HepG2 (cell line): Measurements from ENCODE around the gene TMEM97. TPM values are rescaled to one million over a fixed set of nuclear protein-coding genes. Genes with fewer than 3 reads are reported as not detected.
A peak's percentile ranks its signal among the peaks of the same experiment; 100 is the strongest.

Source experiments
- ATAC-seq: fragments of 200-7000 bp; cut with Tn5 transposase; 3 replicates; pipeline ENCODE4 v1.9.1; 2020; ENCODE audit warnings: mild to moderate bottlenecking, moderate library complexity
- BruUV-seq: library from RNA; stranded (reverse); fragments of 400-500 nt; replicated peaks from 2 replicates; lab custom pipeline; 2021; lab: Mats Ljungman, UMichigan
- CTCF ChIA-PET: fragments of 300-600 bp; formaldehyde crosslinking; extraction: SDS; loops from one replicate; lab custom pipeline; 2021; ENCODE audit warnings: low total read pairs, inconsistent platforms, low intra/inter-chr PET ratio; lab: Yijun Ruan, JAX
- POLR2A ChIA-PET: fragments of 350-600 bp; sonication (Branson Sonifier 250); formaldehyde crosslinking; loops from one replicate; lab custom pipeline; 2020; ENCODE audit warnings: antibody characterized with exemption, inconsistent platforms; lab: Yijun Ruan, JAX
- DNase-seq: peaks from one replicate; pipeline ENCODE4 v3.0.0-alpha.2; 2015; ENCODE audit warnings: low spot score
- FAIRE-seq: peaks from 3 replicates; lab custom pipeline; 2011; peaks lifted over from hg19 to GRCh38; lab: Jason Lieb, UNC
- H2AFZ ChIP-seq: one replicate; pipeline ENCODE4 v1.6.1; 2011; ENCODE audit warnings: low read length, inconsistent platforms
- H3K27ac ChIP-seq: fragments of 300-600 bp; 3 replicates; pipeline ENCODE4 v1.8.0; 2011; ENCODE audit warnings: mixed run types, mild to moderate bottlenecking, mixed read lengths, low read length, inconsistent platforms; ENCODE audit not compliant: insufficient read depth; ENCODE audit errors: extremely low read length
- H3K27me3 ChIP-seq, 2 experiments: fragments of 200-600 bp in 1 of 2; 2 replicates in 1 of 2; 3 replicates in 1 of 2; pipeline versions ENCODE4 v1.6.0 to v1.8.0; 2011; ENCODE audit warnings: low read length in 2 of 2, mild to moderate bottlenecking in 2 of 2, moderate library complexity in 2 of 2, inconsistent platforms in 1 of 2; ENCODE audit not compliant: insufficient read depth in 2 of 2, control insufficient read depth in 1 of 2
- H3K36me3 ChIP-seq, 2 experiments: fragments of 200-600 bp in 1 of 2; replicated peaks in 1 of 2; 2 replicates in 1 of 2; 3 replicates in 1 of 2; pipeline versions ENCODE4 v1.5.1 to v1.8.0; 2011; ENCODE audit warnings: low read length in 2 of 2, inconsistent platforms in 1 of 2; ENCODE audit not compliant: insufficient read depth in 2 of 2, control insufficient read depth in 1 of 2
- H3K4me1 ChIP-seq: 2 replicates; pipeline ENCODE4 v1.5.1; 2012; ENCODE audit warnings: low read length, inconsistent platforms; ENCODE audit not compliant: insufficient read depth
- H3K4me2 ChIP-seq: 2 replicates; pipeline ENCODE4 v1.6.0; 2011; ENCODE audit warnings: low read depth, low read length, inconsistent platforms
- H3K4me3 ChIP-seq, 3 experiments: fragments of 200-600 bp in 1 of 3; sonication (generic), shearing (Covaris generic) in 1 of 3; replicated peaks in 1 of 3; 2 replicates each; pipeline ENCODE4 v1.5.1; 2011 to 2016; ENCODE audit warnings: low read length in 3 of 3, inconsistent platforms in 2 of 3, low read depth in 2 of 3, mild to moderate bottlenecking in 2 of 3, control low read depth in 1 of 3, mixed read lengths in 1 of 3; ENCODE audit not compliant: insufficient read depth in 1 of 3
- H3K79me2 ChIP-seq: one replicate; pipeline ENCODE4 v1.6.1; 2011; ENCODE audit warnings: low read length, inconsistent platforms; ENCODE audit not compliant: insufficient read depth
- H3K9ac ChIP-seq: 2 replicates; pipeline ENCODE4 v1.6.0; 2011; ENCODE audit warnings: mild to moderate bottlenecking, low read depth, low read length, inconsistent platforms; ENCODE audit not compliant: insufficient read depth
- H3K9me3 ChIP-seq: 2 replicates; pipeline ENCODE4 v1.5.1; 2012; ENCODE audit warnings: mild to moderate bottlenecking, low read length
- H4K20me1 ChIP-seq: 2 replicates; pipeline ENCODE4 v1.6.0; 2011; ENCODE audit warnings: inconsistent platforms, mild to moderate bottlenecking, low read length, moderate library complexity; ENCODE audit not compliant: insufficient read depth
- MED1 ChIP-seq: sonication (generic); formaldehyde crosslinking; IDR thresholded peaks from 2 replicates; pipeline ENCODE4 v1.4.0; 2020; ENCODE audit warnings: missing genetic modification reagents
- POLR2G ChIP-seq: fragments of 200-400 bp; formaldehyde crosslinking; IDR thresholded peaks from 2 replicates; pipeline ENCODE4 v1.6.1; 2018; ENCODE audit warnings: mild to moderate bottlenecking, low read depth, low read length, moderate library complexity
- ZNF12 ChIP-seq: sonication (generic); formaldehyde crosslinking; IDR thresholded peaks from 2 replicates; pipeline ENCODE4 v1.5.0; 2020; ENCODE audit warnings: missing genetic modification reagents
- ZSCAN21 ChIP-seq: sonication (generic); formaldehyde crosslinking; IDR thresholded peaks from 2 replicates; pipeline ENCODE4 v1.8.0; 2022; ENCODE audit warnings: mild to moderate bottlenecking, missing genetic modification reagents, moderate library complexity, borderline replicate concordance
- WGBS: methylation state at CpG from one replicate; pipeline ENCODE4 v1.1.6; 2017; ENCODE audit warnings: low lambda C conversion rate; 5-methylcytosine and 5-hydroxymethylcytosine counted together
- in situ Hi-C: cut with HindIII; loops from 2 replicates; pipeline ENCODE4 v1.10.0; 2017; ENCODE audit warnings: low pct_unique_long_range_greater_than_20kb; ENCODE audit not compliant: extremely low pct_ligation_motif_present
- intact Hi-C: fragments of 100-400 bp; cut with micrococcal nuclease; formaldehyde crosslinking; loops from one replicate; pipeline ENCODE4 v1.10.0; 2022; ENCODE audit not compliant: unreplicated experiment
- polyA plus RNA-seq, 8 experiments: library from polyadenylated mRNA; depleted of rRNA in 3 of 8; stranded (reverse) in 7 of 8; unstranded in 1 of 8; fragments of >200 nt; fragmentation: Illumina TruSeq in 4 of 8; extraction: Trizol in 4 of 8; gene quantifications; 2 replicates each; pipeline versions ENCODE4 v1.2.1 to v1.2.3, GENCODE V29; 2011 to 2016; ENCODE audit warnings: low read depth in 4 of 8, missing spikeins in 1 of 8, mixed read lengths in 1 of 8; ENCODE audit not compliant: insufficient read depth in 1 of 8
- total RNA-seq, 5 experiments: library from RNA; depleted of rRNA; stranded (reverse); fragments of >200 nt; fragmentation: Illumina TruSeq; extraction: Trizol; gene quantifications; 2 replicates each; pipeline ENCODE4 v1.2.3, GENCODE V29; 2016; ENCODE audit warnings: low read depth in 1 of 5
- TF ChIP-seq, protein P1 (sequence below): conservative IDR thresholded peaks from 2 replicates; pipeline ENCODE4 v1.6.1; 2018; ENCODE audit warnings: missing genetic modification reagents

TMEM97 gene
- total and polyA plus RNA-seq, 2 of the 13 experiments (the other 11 are each of a cell fraction or from before 2014, with no cell fraction given) = 69.6 to 137 TPM

DNA sequence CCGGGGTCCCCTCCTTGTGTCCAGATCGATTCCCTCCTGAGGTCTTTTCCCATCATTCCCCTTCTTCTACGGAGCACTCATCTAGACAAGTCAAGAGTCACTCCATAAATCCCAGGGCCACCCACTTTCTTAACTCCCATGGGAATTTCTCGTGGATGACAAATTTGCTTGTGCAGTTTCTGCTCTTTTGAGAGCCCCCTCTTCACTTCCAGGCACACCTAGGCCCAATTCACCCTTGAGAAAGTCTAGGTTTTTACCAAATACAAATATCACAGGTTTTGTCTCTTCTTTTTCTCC is 38.8 kb downstream of the TMEM97 start (continued):
- TF ChIP-seq, protein P1, sequence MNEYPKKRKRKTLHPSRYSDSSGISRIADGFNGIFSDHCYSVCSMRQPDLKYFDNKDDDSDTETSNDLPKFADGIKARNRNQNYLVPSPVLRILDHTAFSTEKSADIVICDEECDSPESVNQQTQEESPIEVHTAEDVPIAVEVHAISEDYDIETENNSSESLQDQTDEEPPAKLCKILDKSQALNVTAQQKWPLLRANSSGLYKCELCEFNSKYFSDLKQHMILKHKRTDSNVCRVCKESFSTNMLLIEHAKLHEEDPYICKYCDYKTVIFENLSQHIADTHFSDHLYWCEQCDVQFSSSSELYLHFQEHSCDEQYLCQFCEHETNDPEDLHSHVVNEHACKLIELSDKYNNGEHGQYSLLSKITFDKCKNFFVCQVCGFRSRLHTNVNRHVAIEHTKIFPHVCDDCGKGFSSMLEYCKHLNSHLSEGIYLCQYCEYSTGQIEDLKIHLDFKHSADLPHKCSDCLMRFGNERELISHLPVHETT = no peak
- no peak for TF ChIP-seq ZNF12
- no peak for TF ChIP-seq MED1 (CRISPR knock-in tag)
- TF ChIP-seq, all 625 proteins: peak for 4

GRCh38 chr17:28363186-28363585 is 44.2 kb downstream of the TMEM97 start:
- TF ChIP-seq POLR2G = 0 out of 2 replicates have a peak, but pooled peaks have one; percentile 12
- TF ChIP-seq ZSCAN21 (CRISPR knock-in tag) = no peak
- H2AFZ ChIP-seq = no peak overlapping the region
- H3K9me3 ChIP-seq = no peaks in the 10 kb centered on the region
- H3K4me1 ChIP-seq = peaks cover 33% of the 10 kb centered on the region
- WGBS = 97% methylated on average over 5 of the region's 5 CpGs
- BruUV-seq = no TSS peak
- no peak overlapping the region for H3K4me3 ChIP-seq
- FAIRE-seq (no peak), DNase-seq (no peak), ATAC-seq (no peak)
- no peak overlapping the region for H3K4me2 ChIP-seq
- ChIA-PET CTCF (no interaction called here), POLR2A (interaction anchor here (1.1 to 1.6 kb wide), 2 partner anchors 8 to 28 kb away, joined by 3 to 5 read pairs; partner anchors contain the start of genes IFT20 and TNFAIP1)
- intact Hi-C loops = no loop called here
- H3K36me3 ChIP-seq = peaks cover 19 to 41% of the 10 kb centered on the region in 2 experiments
- H4K20me1 ChIP-seq = no peaks in the 10 kb centered on the region
- peaks cover 11% of the 10 kb centered on the region for H3K79me2 ChIP-seq
- no peaks in the 10 kb centered on the region; a peak in 1 of 5 replicates for H3K27me3 ChIP-seq
- H3K27ac ChIP-seq = no peak overlapping the region
- in situ Hi-C loops = no loop called here
- no peak overlapping the region for H3K9ac ChIP-seq
